CD4-positive, alpha-beta T cell treated with Interleukin-12 subunit alpha and Interleukin-12 subunit beta, for 1 hour (primary cell): Measurements from ENCODE around the gene GGN.
"Not testable (repeated sequence)": the region's sequence is repeated elsewhere in the genome, so short reads cannot be mapped to it uniquely, and the experiment has no call there.

Experiments used
- DNase-seq: peaks from one replicate; pipeline ENCODE4 v3.0.0-alpha.2; 2020

Gene GGN

DNA sequence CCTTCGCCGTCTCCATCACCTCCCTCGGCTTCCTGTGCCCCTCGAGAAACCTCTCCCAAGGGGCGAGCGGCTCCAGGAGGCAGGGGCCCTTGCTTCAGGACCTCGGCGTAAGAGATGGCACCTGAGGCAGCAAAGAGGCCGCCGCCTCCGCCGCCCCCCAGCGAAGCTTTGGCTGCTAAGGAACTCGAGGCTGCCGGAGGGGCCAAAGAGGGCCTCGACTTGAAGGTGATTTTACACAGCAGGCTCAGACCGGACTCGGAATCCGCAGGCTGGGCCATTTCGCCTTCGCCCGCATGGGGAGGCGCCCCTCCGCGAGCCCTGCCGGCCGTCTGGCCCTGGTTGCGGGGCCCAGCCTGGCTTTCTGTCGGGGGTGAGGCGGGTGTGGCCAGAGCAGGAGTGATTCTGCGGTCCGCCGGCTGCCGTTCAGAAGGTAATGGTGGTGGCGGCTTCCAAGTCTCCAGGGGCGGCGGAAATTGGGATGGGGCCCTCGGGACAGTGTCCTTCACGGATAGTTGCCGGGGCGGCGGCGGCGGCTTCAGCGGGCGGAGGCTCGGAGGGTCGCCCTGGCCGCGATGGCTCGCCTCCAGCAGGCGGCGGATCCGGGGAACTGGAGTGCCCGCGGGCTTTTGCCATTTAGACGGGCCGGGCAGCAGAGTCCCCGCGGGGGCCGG lies 1.4 kb downstream of the GGN start:
- no peak for DNase-seq

DNA sequence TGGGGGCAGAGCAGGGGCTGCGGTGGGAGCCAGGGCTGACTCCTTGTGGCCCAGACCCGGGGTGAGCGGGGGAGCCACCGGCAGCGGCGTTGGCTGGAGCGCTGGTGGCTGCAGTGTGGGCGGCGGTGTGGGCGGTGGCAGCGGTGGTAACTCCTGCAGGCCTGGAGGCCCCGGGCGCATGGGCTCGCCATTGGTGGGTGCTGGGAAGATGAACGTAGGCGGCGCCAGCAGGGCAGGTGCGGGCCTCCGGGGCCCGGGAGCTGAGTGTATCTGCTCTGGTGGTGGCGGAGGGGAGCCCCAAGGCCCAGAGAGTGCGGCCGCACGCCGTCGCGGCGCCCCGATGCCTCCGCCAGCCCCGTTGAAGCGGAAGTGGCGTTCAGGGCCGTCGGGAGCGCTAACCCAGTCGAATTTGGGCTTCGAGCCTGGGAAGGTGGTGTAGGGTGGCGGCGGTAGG lies 2.0 kb downstream of the GGN start:
- DNase-seq, result no peak

DNA sequence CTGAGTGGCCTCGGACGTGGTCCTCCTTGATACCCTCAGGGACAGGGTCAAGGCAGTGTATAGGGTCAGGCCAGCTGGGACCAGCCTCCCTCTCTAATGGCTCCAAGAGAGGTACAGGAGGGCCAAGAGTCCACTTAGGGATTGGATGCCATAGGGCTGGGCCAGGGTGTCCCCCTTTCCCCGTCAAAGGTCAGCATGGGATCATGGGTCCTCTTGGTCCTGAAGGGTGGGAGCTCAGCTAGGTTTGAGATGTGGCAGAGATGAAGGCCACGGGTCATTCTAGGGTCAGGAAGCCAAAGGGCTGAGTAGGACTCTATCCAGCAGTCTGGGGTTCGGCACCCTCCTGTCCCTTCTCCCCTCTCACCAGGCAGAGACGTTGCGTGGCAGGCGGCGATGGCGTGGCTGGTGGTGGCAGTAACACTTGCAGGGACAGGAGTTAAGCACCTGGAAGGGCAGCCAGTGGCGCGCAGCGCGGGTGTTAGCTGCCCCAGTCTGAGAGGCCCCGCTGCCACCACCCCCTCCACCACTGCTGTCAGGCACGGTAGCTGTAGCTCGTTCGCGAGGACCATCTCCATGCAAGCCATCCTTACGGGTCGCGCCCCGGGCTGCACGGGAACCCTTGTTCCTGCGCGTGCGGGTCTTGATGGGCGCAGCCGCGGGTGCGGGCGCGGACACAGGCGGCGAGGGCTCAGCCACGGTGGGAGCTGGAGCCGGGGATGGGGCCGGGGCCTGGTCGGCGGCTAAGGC lies 2.6 kb downstream of the GGN start:
- DNase-seq, result no peak

DNA sequence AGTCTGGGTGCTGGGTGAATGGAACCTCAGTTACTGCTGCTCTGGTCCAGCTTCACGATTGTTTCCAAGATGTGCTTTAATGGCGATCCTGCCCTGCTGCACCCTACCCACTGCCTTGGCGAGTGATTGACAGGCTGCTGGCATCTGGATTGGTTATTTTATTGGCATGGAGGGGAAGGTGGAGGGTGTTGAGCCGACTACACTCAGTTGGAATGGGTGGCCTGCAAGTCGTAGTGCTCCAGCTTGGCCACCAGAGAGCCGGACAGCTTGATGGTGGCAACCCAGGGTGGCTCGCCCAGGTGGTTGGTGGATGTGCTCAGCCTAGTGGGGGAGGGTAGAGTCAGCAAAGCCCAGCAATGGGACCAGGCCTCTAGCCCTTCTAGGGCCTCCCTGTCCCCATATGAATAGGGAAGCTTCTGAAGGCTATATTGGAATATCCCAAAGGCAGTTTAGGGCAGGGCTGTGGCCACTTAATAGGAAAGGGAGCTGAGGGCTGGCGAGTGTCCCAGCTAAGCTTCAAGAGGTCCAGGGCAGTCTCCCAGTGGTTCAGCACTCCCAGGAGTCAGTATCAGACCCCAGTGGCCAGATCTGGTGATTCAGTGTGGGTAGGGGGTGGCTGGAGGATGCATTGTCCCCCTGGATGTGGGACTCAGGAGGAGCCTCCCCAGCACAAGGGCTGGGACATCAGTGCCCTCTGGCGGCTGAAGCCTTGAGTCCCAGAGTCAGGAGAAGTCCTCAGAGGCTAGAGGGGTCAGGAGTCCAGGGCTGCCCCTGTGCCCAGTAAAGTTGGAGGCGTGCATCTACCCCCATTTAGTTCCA lies 3.4 kb downstream of the GGN start:
- DNase-seq, result no peak

DNA sequence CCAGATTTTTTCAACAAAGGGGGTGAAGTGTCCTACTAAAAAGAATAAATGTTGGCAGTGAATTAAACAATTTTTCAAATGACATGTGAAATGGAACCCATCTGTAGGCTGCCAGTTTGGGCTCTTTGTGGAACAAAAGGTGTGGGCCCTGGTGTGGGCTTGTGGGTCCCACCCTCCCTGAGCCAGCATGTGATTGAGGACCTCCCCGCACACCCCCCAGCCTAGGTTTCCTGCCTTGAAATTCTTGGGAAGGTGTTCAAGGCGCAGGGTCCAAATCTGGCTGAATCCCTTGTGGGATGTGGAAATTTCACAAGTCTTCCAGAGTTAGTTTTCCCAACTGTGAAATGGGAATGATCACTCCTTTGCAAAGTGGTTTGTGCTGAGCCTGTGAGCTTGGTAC lies 4.1 kb downstream of the GGN start:
- no peak for DNase-seq

DNA sequence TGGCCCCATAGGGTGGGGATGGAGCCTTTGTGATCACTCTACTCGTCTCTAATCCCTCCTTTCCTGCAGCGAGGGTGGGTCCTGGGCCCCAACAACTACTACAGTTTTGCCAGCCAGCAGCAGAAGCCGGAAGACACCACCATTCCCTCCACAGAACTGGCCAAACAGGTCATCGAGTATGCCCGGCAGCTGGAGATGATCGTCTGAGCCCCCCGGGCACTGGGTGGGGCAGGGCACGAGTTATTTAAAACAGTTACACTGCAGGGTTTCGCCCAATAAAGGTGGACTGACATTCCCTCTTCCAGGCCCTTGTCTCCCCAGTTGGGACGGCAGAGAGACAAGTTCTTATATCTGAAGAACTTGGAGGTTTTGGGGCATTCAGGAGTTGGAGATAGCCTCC lies 4.7 kb downstream of the GGN start:
- no peak for DNase-seq

DNA sequence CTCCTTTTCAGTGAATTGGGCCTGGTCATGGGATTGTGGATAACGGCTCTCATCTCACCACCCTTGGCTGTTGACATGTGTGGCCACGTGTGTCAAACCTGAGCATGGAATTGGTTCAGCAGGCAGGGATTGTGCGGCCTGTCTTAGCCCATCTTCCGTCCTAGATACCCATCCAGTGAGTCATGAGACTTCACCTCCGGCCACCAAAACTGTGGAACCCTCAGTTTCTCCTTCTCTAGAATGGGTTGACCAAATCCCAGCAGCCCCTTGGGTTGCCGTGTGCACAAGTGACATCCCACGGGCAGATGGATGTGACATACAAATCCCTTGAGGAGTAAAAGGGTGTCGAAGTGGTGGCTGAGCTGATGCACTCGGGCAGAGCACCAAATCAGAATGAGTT lies 6.7 kb downstream of the GGN start:
- no peak for DNase-seq

DNA sequence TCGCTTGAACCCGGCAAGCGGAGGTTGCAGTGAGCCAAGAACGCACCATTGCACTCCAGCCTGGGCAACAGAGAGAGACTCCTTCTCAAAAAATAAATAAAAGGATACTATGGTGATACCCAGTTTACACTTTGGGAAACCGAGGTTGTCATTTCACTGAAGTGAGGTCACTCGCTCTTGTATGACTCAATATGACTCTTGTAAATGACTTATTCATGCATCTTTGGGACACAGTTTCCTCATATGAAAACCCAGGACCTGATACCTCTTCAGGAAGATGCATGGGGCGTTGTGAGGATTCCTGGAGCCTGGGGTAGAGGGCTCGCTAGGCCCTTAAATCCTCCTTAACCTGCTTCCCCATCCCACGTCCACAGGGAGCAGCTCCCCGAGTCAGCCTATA lies 9.0 kb downstream of the GGN start:
- no peak for DNase-seq

DNA sequence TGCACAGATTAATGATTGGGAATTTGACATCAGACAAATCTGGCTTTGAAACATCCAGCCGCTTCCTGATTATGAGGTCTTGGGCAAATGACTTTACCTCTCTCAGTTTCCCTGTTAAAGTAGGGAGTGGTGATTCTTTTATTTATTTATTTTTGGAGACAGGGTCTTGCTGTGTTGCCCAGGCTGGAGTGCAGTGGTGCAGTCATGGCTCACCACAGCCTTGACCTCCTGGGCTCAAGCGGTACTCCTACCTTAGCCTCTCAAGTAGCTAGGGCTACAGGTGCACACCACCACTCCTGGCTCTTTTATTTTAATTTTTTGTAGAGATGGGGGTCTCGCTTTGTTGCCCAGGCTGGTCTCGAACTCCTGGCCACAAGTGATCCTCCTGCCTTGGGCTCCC lies 10.8 kb downstream of the GGN start:
- no peak for DNase-seq

DNA sequence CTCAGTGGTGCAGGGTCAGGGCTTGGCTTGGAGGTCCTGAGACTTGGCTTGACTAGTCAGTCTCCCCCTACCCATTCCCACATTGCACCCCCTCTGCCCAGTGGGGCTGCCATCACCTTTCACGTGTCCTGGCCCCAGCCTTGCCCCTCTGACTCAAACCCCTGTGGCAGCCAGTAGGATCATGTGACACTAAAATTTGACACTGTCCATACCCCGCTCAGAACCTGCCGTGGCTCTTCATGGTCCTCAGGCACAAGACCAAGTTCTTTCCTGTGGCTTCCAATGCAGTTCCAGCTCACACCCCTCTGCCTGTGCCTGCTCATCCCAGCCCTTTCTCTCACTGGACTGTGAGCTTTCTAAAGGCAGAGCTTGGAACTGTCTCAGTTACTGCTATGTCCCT lies 11.3 kb downstream of the GGN start:
- no peak for DNase-seq

DNA sequence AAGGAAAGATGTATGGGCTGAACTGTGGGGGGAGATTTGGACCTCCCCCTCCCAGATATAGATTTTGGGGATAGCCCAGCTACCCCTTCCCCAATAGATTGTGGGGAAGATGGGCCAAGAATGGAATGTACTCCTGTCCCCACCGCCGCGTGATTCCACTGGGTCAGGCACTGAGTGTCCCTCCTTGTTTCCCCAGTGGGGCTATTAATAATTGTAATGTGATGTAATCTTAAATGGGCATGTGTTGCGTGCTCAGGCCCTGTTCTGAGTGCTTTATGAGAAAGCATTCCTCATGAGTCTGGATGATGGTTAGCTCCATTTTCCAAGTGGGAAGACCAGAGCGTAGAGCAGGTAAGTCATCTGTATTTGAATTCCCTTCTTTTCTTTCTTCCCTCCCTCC lies 12.1 kb downstream of the GGN start:
- no peak for DNase-seq

DNA sequence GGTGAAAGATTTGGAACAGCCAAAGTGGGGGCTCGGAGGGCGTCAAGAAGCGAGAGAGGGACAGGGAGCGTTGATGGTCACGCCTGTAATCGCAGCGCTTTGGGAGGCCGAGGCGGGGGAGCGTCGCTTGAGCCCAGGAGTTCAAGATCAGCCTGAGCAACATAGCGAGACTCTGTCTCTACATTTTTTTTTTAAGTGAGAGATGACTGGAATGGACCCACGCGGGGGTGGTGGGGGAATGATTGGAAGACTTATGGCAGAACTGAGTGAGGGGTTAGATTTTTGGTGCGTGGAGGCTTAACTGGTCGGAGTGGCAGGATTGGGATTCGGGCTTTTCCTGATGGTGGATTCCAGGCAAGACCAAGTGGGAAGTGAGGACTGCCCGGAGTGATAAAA lies 12.7 kb downstream of the GGN start:
- DNase-seq, result no peak

DNA sequence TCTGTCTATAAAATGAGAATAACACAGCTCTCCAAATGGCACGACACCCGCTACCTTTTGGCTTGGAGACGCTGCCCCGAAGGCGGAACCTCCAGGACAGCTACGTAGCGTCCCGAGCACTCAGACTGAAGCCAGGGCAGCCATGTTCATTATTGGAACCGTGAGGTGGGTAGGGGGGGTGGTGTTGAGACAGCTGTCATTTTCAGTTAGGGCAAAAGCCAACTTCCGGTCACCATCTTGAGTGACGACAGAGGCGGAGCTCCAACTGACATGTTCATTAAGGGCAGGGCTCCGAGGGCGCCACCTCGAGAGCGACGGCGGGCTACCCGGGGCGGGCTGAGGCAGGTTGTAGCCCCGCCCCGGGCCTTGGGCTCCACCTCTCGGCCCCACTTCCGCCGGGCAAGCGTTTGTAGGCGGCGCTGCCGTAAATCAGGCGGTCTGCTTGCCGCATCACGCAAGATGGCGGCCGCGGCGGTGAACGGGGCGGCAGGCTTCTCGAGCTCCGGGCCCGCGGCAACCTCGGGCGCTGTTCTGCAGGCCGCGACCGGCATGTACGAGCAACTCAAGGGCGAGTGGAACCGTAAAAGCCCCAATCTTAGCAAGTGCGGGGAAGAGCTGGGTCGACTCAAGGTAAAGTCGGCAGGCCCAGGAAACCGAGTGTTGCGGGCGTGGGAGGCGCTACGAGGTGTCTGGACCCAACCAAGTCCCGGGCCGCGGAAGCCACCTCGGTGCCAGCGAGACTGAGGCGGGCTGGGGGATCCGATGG lies 13.3 kb downstream of the GGN start, which contains the start of gene PSMD8:
Gene PSMD8 (plus strand): TSS at position 240 of the 766 bp plus-strand sequence. CDS start 31 bp downstream, at position 271.
- DNase-seq, result peak; percentile 99

DNA sequence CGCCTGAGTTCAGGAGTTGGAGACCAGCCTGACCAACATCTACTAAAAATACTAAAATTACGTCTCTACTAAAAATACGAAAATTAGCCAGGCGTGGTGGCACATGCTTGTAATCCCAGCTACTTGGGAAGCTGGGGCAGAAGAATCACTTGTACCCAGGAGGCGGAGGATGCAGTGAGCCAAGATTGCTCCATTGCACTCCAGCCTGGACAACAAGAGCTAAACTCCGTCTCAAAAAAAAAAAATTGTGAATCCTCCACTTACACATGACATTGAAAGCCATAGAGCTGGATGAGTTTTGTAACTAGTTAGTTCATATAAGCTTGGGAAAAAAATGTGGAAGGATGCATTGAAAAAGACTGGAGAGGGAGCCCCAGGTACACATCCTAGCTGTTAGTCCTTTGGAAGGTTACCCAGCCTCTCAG lies 13.9 kb downstream of the GGN start:
- DNase-seq, result no peak

DNA sequence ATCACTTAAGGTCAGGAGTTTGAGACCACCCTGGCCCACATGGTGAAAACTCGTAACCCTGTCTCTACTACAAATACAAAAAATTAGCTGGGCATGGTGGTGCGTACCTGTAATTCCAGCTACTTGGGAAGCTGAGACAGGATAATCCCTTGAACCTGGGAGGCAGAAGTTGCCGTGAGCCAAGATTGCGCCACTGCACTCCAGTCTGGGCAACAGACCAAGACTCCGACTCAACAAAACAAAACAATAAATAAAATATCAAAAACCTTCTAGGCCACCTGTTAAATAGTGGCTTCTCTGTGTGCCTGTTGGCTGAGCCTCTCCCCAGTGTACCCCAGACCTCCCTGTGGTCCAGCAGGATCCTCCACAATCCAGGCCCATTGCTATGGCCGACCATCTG lies 16.8 kb downstream of the GGN start:
- DNase-seq, result no peak

DNA sequence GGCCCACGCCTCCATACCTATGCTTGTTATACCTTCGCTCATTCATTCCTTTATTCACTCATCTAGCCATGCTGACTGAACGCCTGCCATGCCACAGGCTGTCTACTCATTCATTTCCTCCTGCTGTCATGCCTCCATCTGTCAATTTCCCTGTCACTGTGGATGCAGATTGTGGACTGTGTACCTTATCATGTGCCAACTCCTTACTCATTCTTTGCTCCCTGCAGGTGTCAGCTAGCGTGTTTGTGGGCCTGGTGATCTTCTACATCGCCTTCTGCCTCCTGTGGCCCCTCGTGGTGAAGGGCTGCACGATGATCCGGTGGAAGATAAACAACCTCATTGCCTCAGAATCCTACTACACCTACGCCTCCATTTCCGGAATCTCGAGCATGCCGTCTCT lies 17.5 kb downstream of the GGN start:
- no peak for DNase-seq

DNA sequence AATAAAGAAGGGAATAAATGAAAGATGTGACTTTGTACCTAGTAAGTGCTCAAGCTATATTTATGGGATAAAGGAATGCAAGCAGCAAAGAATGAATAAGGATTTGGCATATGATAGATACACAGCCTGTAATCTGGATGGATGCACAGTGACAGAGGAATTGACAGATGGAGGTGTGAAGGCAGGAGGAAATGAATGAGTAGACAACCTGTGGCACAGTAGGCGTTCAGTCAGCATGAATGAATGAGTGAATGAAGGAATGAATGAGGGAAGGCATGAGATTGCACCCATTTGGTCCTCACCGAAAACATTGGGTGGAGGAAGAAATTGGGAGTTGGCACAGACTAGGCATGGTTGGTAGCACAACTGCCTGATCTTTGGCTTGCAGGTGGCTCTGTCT lies 18.2 kb downstream of the GGN start:
- DNase-seq, result no peak

DNA sequence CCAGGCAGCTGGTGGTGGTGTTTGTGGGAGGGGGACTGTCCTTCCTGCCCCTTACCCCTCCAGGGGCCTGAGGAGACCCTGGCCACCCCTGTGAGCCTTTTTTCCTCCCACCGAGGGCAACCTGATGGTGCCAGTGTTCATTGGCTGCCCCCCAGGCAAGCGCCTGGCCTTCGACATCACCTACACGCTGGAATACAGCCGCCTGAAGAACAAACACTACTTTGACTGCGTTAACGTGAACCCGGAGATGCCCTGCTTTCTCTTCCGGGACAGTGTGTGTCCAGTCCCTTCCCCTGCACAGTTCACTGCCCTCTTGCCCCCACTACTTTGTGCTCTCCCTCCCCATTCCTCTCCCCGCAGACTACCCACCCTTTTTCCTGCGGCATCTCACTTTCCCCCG lies 20.8 kb downstream of the GGN start:
- DNase-seq, result no peak

DNA sequence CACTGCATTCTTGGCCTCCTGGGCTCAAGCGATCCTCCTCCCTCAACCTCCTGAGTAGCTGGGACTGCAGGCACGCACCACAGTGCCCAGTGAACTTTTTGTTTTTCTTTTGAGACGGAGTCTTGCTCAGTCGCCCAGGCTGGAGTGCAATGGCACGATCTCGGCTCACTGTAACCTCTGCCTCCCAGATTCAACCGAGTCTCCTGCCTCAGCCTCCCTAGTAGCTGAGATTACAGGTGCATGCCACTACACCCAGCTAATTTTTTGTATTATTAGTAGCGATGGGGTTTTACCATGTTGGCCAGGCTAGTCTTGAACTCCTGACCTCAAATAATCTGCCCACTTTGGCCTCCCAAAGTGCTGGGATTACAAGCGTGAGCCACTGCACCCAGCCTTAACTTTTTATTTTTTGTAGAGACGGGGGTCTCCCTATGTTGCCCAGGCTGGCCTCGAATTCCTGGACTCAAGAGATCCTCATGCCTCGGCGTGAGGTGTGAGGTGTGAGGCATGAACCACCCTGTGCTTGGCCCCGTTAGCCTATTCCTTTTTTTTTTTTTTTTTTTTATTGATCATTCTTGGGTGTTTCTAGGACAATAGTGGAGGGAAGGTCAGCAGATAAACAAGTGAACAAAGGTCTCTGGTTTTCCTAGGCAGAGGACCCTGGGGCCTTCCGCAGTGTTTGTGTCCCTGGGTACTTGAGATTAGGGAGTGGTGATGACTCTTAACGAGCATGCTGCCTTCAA lies 24.7 kb downstream of the GGN start:
- not testable (repeated sequence) for DNase-seq

DNA sequence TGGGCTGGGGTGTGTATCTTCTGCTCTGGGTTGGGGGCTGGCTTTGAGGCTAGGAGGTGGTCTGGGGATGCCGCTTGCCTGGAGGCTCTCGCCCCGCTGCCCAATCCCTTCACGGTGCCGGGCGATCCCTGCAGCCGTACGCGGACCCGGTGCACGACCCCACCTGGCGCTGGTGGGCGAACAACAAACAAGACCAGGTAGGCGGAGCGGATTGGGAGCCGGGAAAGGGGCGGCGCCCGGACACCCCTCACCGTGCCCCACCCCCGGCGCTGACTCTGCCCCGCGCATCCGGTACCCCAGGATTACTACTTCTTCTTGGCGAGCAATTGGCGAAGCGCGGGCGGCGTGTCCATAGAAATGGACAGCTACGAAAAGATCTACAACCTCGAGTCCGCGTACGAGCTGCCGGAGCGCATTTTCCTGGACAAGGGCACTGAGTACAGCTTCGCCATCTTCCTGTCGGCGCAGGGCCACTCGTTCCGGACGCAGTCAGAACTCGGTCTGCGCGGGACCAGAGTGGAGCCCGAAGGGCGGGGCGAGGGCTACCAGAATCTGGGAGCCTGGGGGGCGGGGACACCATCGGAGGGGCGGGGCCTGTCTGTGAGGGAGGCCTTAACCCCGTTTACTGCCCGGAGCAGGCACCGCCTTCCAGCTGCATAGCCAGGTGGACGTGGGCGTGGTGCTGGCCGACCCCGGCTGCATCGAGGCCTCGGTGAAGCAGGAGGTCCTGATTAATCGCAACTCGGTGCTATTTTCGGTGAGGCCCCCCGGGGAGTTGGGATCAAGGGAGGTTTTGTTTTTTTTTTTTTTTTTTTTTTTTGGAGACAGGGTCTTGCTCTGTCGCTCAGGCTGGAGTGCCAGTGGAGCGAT lies 25.5 kb downstream of the GGN start:
- peak; percentile 76 for DNase-seq

DNA sequence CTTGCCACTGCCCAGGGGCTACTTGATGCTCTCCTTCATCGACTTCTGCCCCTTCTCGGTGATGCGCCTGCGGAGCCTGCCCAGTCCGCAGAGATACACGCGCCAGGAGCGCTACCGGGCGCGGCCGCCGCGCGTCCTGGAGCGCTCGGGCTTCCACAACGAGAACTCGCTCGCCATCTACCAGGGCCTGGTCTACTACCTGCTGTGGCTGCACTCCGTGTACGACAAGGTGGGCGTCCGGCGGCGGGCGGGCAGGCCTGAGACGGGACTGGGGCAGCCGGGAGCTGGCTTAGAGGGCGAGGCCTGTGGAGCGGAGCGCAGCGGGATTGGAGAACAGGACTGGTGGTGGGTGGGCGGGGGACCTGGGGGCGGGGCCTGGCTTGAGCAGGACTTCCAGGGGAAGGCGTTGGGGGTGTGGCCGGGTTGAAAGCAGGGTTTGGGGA lies 26.2 kb downstream of the GGN start:
- peak; percentile 67 for DNase-seq
